22Rv1 (cell line): ENCODE data around the gene DVL1.

Experiments
- CTCF ChIP-seq: fragments of 450-650 bp; IDR thresholded peaks from 2 replicates; pipeline ENCODE4 v1.5.1; 2017; ENCODE audit warnings: mild to moderate bottlenecking
- ZFX ChIP-seq: fragments of 450-650 bp; IDR thresholded peaks from 2 replicates; pipeline ENCODE4 v1.6.1; 2017; ENCODE audit warnings: antibody characterized with exemption, borderline replicate concordance

GRCh38 chr1:1320666-1321448 is 28.4 kb downstream of the DVL1 start:
- TF ChIP-seq CTCF (no peak), ZFX (no peak)
